HG03135 (cell line): Measurements from ENCODE around the gene OSR1.
"Not testable (repeated sequence)": the region's sequence is repeated elsewhere in the genome, so short reads cannot be mapped to it uniquely, and the experiment has no call there.

ENCODE experiments used
- ATAC-seq: cut with Tn5 transposase; IDR thresholded peaks from one replicate; pipeline ENCODE4 v1.9.1; 2021; ENCODE audit warnings: mild to moderate bottlenecking, moderate library complexity; ENCODE audit not compliant: unreplicated experiment

Gene OSR1

GRCh38 chr2:19337202-19337601, 21.2 kb downstream of the OSR1 start:
- no peak for ATAC-seq

DNA sequence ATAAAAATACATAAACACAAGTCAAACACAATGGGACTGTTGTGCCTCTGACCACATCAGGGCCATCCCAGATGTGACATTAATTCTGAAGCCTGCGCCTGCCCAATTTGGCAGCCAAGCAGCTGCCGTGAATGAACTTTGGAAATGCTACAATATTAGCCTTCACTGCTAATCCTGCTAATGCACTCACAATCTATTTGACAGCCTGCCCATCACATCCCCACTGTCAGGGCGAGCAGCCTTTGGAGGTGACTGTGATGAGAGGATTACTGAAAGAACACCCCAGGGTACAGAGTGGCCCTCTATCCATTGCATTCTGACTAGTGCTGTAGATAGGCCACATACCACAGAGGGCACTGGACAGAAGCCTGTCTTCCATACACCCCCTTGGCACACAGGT, 21.6 kb downstream of the OSR1 start:
- no peak for ATAC-seq

DNA sequence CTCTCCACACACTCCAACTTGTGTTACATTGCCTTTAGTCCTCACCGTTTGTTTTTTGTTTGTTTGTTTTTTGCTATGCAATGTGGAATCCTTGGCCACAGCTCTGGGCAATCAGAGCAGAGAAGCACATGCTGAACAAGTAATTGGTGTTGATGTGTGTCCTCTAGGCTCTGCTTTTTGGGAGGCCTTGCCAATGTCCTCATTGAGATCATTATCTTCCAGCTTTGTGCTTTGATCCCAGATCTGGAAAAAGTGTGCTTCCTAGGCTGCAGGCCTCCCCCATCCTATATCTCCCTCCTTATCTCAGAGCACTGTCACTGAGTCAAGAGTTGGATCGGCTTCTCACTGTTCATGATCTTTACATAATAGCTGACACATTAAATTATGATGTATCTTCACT, 25.9 kb downstream of the OSR1 start:
- no peak for ATAC-seq

DNA sequence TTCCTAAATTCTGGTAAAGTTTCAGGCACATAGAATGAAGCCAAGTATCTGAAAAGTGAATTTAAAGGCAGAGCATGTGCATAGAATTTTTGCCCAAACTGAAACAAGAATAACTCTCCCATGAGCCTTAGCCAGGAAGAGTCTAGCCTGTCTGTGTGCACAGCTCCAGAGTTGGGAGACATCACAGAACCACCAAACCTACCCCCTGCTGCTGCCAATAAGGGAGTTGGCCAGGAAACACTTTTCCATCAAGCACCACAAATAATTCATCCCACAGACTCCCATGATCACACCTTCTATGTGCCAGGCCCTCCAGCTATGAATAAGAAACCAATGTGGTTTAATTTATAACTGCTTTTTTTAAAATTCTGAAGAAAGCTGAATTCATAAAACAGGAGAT, 27.0 kb downstream of the OSR1 start:
- no peak for ATAC-seq

GRCh38 chr2:19330436-19330835, 28.0 kb downstream of the OSR1 start:
- ATAC-seq, result no peak

GRCh38 chr2:19329445-19329844, 29.0 kb downstream of the OSR1 start:
- no peak for ATAC-seq

DNA sequence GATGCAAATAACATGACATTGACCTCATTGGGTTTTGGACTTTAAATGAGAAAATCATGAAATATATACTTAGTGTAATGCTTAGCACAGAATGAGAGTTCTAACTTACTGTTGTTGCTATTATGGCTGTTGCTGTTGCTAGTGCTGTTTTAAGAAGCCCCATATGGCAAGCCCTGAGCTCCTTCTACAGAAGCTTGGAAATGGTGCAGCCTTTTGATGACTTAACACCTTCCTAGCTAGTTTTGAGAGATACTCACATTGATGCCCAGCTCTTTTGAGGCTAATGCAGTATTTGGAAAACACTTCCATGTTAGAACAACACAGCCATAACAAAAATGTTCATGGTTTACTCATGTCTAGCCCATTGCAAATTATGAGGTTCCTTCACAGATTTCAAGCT, 30.9 kb downstream of the OSR1 start:
- ATAC-seq, result no peak

- ATAC-seq, result no peak
Measured at GRCh38 chr2:19321946-19322345, 36.5 kb downstream of the OSR1 start.

DNA sequence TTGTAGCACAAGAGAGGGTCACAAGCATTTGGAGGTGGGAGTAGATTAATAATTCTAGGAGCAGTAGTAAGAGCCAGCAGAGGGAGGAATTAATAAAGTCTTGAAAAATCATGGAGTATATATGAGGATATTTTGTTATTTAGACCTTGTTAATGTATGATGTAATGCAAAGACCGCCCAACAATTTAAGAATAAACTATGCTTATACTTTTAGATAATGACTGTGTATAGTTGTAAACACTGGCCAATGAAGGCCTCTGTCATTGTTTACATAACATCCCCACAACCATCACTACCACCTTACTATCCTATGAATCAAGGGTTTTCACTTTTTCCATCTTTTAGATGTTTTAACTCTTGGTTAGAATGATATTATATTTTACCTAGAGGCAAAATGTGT, 37.6 kb downstream of the OSR1 start:
- ATAC-seq, result no peak

- ATAC-seq, result no peak
Measured at GRCh38 chr2:19319698-19320097, 38.7 kb downstream of the OSR1 start.

DNA sequence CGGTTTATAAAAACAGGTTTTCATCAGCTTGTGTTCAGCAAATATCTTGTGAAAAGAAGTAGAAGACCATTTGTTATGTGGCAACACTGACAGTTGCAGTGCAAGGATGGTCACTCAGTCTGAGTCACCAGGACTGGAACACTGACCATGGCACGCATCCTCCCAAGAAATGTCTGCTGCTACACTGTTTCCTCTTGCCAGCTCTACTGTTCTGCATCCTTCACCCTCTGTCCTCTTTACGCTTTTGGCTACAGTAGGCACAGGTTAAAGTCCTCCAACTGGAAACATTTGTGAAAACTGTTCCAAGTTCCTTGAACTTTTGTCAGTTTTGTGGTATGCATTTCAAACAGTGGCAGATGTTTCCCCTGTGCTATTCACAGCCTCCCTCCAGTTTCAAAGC, 39.4 kb downstream of the OSR1 start:
- ATAC-seq, result no peak

DNA sequence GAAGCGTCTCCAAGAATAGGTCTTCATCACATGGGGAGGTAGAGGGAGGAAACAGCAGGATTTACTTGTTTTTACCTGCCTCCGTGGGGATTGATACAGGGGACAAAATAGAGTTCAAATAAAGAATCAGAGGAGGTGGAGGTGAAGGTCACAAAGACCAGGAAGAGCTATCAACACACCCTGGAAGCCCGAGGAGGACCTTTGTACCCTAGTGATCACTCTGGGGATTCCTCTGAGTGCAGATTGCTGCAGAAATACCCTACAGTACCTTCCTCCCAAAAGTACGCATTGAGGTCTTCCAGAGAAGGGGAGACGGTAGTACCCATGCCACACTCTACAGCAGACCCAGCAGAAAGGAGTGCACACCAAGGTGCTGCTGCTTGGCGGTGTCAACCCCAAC, 44.9 kb downstream of the OSR1 start:
- no peak for ATAC-seq

- no peak for ATAC-seq
Measured at GRCh38 chr2:19312949-19313348, 45.5 kb downstream of the OSR1 start.

GRCh38 chr2:19306065-19306464, 52.4 kb downstream of the OSR1 start:
- not testable (repeated sequence) for ATAC-seq

GRCh38 chr2:19305400-19306055, 52.9 kb downstream of the OSR1 start:
- ATAC-seq, result not testable (repeated sequence)

DNA sequence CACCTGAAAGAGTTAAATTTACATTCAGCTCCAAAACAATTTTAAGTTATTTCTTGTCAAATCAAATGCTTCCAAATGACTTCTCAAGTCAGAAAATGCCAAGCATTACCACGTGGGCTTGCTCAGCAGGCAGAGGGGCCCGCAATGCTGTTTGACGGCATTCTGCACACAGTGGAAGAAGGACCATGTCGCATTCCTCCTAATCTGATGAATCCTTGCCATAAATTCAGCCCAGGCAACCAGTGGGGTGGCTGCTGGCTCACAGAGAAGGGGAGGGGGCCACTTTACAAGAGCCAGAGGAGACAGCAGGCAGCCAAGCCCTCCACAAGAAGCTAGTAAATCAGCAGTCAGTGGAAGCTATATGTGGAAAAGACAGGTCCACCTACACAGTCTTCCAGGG, 56.7 kb downstream of the OSR1 start:
- no peak for ATAC-seq
